ENCODE measurements around the gene VCL. TPM values are rescaled to one million over a fixed set of nuclear protein-coding genes. Genes with fewer than 3 reads are reported as not detected.

The VCL gene
- total RNA-seq, 1 experiment from 2014 or later = 106 TPM

GRCh38 chr10:74049955-74050354 lies 52.0 kb downstream of the VCL start:
- H3K9me2 ChIP-seq (ENCODE audit: insufficient read depth) = no peaks in the 10 kb centered on the region
- H3K4me3 ChIP-seq (replicated peaks in 1 of 2; ENCODE audit: low read depth in 1 of 2, low read length in 2 of 2) = no peak overlapping the region
- no peaks in the 10 kb centered on the region for H3K9me3 ChIP-seq (ENCODE audit: control insufficient read depth in 1 of 2, insufficient read depth in 1 of 2, low read depth in 1 of 2, low read length in 2 of 2)
- ChIA-PET POLR2A (interaction anchor here (0.5 kb wide), 1 partner anchor 85 kb away, joined by 3 read pairs; no protein-coding TSS in a partner anchor), RAD21 (ENCODE audit: low non-redundant PET in 1 of 2, low total read pairs in 2 of 2, uncharacterized antibody in 2 of 2, unreplicated experiment in 2 of 2) (no interaction called here), CTCF (interaction anchor here (0.8 kb wide), 1 partner anchor 15 kb away, joined by 3 read pairs; no protein-coding TSS in a partner anchor)
- H3K79me2 ChIP-seq (ENCODE audit: insufficient read depth, low read length) = peaks cover 93% of the 10 kb centered on the region
- peaks cover 17 to 52% of the 10 kb centered on the region in 2 experiments for H3K4me1 ChIP-seq (ENCODE audit: control insufficient read depth in 1 of 2, insufficient read depth in 2 of 2, low read length in 2 of 2)
- H2AFZ ChIP-seq (ENCODE audit: low read depth, low read length, poor library complexity, severe bottlenecking) = no peak overlapping the region
- no peak overlapping the region for H3K27ac ChIP-seq (ENCODE audit: low read depth, low read length)
- no TSS peak for BruUV-seq (replicated peaks)
- no peak overlapping the region for H3K9ac ChIP-seq (ENCODE audit: low read length)
- ATAC-seq (no peak), DNase-seq (ENCODE audit: low read depth, low spot score) (no peak)
- intact Hi-C loops (cut with micrococcal nuclease) = no loop called here
- no peaks in the 10 kb centered on the region for H3K27me3 ChIP-seq (ENCODE audit: insufficient read depth, low read length)
- peaks cover 4% of the 10 kb centered on the region; the same call in 1 of the 2 replicates for H4K20me1 ChIP-seq (ENCODE audit: insufficient read depth)
- no peak overlapping the region for H3K4me2 ChIP-seq (ENCODE audit: low read length)
- TF ChIP-seq EZH2 (IDR thresholded peaks at IDR 0.05) = no peak
- TF ChIP-seq POLR2AphosphoS5 (IDR thresholded peaks at IDR 0.05; ENCODE audit: low read depth, low read length) = no peak
- TF ChIP-seq FOSL1 (IDR thresholded peaks at IDR 0.05; ENCODE audit: low read depth) = no peak
- no peak for TF ChIP-seq ZFX (IDR thresholded peaks at IDR 0.05)
- TF ChIP-seq EGR1 (IDR thresholded peaks at IDR 0.05; ENCODE audit: low read depth) = no peak
- TF ChIP-seq CBX3 (IDR thresholded peaks at IDR 0.05; ENCODE audit: low read depth) = no peak
- TF ChIP-seq ZNF274 (IDR thresholded peaks at IDR 0.05; ENCODE audit: low read depth, low read length) = no peak
- TF ChIP-seq SP1 (IDR thresholded peaks at IDR 0.05; ENCODE audit: low read depth) = no peak
- TF ChIP-seq, protein P1, sequence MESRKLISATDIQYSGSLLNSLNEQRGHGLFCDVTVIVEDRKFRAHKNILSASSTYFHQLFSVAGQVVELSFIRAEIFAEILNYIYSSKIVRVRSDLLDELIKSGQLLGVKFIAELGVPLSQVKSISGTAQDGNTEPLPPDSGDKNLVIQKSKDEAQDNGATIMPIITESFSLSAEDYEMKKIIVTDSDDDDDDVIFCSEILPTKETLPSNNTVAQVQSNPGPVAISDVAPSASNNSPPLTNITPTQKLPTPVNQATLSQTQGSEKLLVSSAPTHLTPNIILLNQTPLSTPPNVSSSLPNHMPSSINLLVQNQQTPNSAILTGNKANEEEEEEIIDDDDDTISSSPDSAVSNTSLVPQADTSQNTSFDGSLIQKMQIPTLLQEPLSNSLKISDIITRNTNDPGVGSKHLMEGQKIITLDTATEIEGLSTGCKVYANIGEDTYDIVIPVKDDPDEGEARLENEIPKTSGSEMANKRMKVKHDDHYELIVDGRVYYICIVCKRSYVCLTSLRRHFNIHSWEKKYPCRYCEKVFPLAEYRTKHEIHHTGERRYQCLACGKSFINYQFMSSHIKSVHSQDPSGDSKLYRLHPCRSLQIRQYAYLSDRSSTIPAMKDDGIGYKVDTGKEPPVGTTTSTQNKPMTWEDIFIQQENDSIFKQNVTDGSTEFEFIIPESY (IDR thresholded peaks at IDR 0.05; ENCODE audit: extremely low read depth, insufficient replicate concordance, low read length) = no peak
- H3K36me3 ChIP-seq (ENCODE audit: control insufficient read depth in 1 of 2, insufficient read depth in 2 of 2, low read length in 2 of 2) = peaks cover 0 to 3% of the 10 kb centered on the region in 2 experiments; a peak in 2 of 4 replicates

Measured in HCT116 (cell line).